GM21360 (cell line): ENCODE measurements around the gene SSTR3.
"Not testable (repeated sequence)": the region's sequence is repeated elsewhere in the genome, so short reads cannot be mapped to it uniquely, and the experiment has no call there.

Source experiments
- ATAC-seq: cut with Tn5 transposase; IDR thresholded peaks from one replicate; pipeline ENCODE4 v1.9.1; 2021; ENCODE audit warnings: mild to moderate bottlenecking, moderate library complexity; ENCODE audit not compliant: unreplicated experiment

SSTR3 gene

GRCh38 chr22:37213218-37213855 lies 1.1 kb upstream of the SSTR3 start:
- no peak for ATAC-seq

- no peak for ATAC-seq
Measured at GRCh38 chr22:37211866-37212173, 457 bp downstream of the SSTR3 start.

DNA sequence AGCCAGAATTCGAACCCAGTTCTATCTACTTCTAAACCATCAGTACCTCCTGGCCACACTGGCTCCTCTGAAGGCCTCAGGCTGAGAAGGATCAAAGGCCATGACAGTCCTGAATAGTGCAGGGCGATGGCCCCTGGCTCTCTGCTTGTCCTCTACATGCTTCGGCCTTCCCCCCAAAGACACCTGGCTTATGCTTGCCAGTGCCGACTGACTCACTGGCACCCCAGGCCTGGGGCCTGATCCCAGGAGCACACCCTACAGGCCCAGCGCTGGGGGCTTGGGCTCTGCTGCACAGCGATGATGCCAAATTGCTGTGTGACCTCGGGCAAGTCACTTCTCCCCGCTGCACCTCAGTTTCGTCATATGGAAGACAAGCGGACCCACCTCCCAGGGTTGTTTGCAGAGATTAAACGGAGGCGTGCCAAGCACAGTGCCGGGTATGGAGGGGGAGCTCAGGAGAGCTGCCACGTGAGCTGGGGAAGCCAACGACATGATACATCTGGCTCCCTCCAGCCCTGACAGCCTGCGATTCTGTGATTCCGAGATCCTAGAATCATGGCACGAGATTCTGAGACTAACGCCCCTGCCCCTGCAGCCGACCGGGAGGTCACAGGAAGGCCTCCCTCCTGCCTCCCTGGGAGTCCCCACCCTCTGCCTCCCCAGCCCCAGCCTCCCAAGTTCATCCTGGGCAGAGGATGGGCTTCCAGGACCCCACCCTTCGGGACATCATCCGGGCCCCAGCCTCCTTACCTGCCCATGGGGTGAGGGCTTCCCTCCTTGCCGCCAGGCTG lies 1.0 kb downstream of the SSTR3 start:
- ATAC-seq = no peak

GRCh38 chr22:37210041-37210803 lies 2.1 kb downstream of the SSTR3 start:
- ATAC-seq = no peak

- no peak for ATAC-seq
Measured at GRCh38 chr22:37209140-37209845, 3.0 kb downstream of the SSTR3 start.

GRCh38 chr22:37208401-37209139 lies 3.7 kb downstream of the SSTR3 start:
- no peak for ATAC-seq

GRCh38 chr22:37207981-37208380 lies 4.3 kb downstream of the SSTR3 start:
- ATAC-seq = no peak

- no peak for ATAC-seq
Measured at GRCh38 chr22:37206841-37207821, 5.1 kb downstream of the SSTR3 start.

GRCh38 chr22:37206118-37206840 lies 6.0 kb downstream of the SSTR3 start:
- ATAC-seq = no peak

- no peak for ATAC-seq
Measured at GRCh38 chr22:37205046-37205445, 7.2 kb downstream of the SSTR3 start.

GRCh38 chr22:37204045-37204655 lies 8.1 kb downstream of the SSTR3 start:
- ATAC-seq = no peak

DNA sequence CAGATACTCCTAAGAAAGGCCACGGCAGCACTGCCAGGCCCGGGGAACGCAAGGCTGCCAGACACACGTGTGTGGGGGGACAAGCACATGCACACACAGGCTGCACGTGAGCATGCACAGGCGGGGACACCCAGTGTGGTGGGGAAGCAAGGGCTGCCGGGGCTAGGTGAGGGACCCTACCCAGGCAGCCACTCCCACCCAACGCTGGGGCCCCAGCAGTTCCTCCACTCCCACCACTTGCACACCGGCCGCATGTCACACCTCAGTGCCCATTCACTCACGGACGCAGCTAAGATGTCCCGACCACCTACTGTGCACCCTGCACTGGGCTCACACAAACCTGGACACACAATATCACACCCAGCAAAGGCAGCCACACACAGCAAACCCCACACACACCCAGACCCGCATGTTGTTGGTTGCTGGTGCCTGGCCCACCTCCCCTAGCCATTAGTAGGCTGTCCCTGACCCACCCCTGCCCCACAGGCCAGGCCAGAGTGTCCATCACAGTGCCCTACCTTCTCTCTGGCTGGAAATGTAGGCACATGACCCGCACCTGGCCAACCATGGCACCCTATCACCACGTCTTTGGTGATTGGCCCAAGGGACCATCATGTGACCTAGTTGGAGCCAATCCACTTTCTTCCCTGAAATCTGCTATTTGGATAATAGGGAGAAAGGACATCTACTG lies 8.8 kb downstream of the SSTR3 start:
- no peak for ATAC-seq

GRCh38 chr22:37202716-37203115 lies 9.6 kb downstream of the SSTR3 start:
- ATAC-seq = no peak

DNA sequence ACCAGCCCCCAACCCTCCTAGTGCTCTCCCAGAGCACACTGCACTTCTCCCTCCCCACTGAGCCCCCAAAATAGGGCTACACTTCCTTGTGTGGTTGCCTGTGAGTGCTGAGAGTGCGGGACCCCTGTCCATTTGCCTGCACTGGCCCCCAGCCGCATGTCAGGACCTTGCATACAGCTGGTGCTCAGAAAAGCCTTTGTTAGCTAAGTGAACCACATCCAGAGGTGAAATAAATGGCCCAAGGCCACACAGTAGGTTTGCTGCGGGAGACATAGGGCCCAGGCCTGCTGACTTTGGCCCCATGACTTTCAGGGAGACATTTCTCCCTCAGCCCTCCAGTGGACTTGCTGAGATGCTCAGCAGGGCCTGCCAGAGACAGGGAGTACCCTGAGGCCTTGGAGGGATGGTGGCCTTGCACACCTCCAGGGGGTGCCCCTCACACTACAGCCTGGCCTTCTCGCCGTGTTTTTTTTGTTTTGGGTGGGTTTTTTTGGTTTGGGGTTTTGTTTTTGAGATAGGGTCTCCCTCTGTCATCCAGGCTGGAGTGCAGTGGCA lies 10.2 kb downstream of the SSTR3 start:
- ATAC-seq = no peak

DNA sequence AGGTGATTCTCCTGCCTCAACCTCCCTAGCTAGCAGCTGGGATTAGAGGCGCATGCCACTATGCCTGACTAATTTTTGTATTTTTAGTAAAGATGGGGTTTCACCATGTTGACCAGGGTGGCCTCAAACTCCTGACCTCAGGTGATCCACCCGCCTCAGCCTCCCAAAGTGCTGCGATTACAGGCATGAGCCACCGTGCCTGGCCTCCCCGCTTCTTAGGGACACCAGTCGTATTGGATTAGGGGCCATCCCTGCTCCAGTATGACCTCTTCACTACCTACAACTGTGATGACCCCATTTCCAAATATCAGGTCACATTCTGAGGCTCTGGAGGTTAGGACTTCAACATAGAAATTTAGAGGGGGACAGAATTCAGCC lies 10.8 kb downstream of the SSTR3 start:
- not testable (repeated sequence) for ATAC-seq

DNA sequence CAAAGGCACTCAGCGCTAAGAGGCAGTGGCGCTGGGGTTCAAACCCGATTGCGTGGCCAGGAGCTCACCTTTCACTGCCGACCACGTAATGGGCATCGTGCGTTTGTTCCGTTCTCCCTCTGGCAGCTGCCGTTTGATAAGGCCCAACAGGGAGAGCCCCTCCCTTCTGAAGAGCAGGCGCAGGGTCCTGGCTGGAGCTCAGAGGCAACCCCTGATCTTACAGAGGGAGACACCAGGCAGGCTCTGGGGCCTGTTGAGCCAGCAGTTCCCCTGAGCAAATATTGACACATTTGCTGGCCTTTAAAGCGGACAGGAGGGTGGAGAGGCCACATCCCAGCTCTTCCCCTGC lies 12.5 kb downstream of the SSTR3 start:
- no peak for ATAC-seq

DNA sequence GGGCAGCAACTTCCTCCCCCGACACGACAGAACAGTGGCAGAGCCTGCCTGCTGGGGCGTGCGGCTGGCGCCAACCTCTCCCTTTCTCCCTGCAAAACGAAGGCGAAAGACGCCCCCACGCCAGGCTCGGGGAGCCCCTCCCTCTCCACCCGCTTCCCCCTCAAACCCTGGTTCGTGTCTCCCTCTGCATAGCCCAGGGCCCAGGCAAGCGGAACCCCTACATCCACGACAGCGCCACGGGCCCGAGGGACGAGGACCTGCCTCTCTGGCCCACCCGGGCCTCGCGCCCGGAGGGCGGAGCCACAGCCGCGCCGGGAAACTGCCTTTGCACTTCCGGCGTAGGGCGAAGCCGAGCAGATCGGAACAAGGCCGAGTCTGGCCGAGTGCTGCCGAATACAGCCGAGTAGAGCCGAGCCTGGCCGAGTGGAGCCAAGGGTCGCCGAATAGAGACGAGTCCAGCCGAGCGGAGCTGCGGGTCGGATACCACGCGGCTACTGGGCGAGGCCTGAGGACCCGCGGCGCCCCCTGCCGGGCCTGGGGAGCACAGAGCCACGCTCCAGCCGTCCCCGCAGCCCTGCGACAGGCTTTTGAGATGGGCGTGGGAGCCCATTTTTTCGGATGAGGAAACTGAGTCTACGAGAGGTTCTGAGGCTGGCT lies 13.0 kb downstream of the SSTR3 start:
- ATAC-seq = peak; percentile 88
